GM13976 (cell line): ENCODE data around the gene MED10.

ENCODE experiments used
- DNase-seq: peaks from one replicate; pipeline ENCODE4 v3.0.0; 2012; ENCODE audit warnings: low spot score
- in situ Hi-C: fragments of 300-500 bp; cut with MboI; formaldehyde crosslinking; loops from one replicate; pipeline ENCODE4 v1.12.0; 2022; ENCODE audit warnings: low sequenced_read_pairs, mixed read lengths, inconsistent platforms; ENCODE audit not compliant: unreplicated experiment
- TF ChIP-seq, protein P1 (sequence below): IDR thresholded peaks from 2 replicates; pipeline ENCODE4 v1.5.1; 2012; ENCODE audit warnings: borderline replicate concordance, mild to moderate bottlenecking; ENCODE audit not compliant: insufficient read depth; ENCODE audit errors: extremely low read depth, missing control alignments, control extremely low read depth

MED10 gene

DNA sequence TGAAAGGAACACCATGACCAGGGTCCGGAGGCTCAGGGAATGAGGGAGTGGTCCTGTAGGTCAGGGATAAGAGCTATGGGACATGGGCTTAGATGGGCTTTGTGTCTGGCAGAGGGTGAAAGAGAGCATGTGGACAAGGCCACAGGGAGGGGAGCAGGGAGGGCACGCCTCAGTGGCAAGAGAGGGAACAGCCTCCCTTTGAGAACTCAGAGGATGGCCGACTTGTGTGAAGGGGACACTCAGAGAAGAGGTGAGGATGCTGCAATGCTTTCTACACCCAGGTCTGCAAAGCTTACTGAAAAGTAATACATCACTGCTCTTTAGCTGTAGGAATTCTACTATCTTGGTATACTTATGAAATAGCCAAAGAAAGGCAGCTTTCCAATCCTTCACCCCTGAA is 23.5 kb downstream of the MED10 start:
- no peak for DNase-seq
- in situ Hi-C loops = no loop called here
- TF ChIP-seq, protein P1, sequence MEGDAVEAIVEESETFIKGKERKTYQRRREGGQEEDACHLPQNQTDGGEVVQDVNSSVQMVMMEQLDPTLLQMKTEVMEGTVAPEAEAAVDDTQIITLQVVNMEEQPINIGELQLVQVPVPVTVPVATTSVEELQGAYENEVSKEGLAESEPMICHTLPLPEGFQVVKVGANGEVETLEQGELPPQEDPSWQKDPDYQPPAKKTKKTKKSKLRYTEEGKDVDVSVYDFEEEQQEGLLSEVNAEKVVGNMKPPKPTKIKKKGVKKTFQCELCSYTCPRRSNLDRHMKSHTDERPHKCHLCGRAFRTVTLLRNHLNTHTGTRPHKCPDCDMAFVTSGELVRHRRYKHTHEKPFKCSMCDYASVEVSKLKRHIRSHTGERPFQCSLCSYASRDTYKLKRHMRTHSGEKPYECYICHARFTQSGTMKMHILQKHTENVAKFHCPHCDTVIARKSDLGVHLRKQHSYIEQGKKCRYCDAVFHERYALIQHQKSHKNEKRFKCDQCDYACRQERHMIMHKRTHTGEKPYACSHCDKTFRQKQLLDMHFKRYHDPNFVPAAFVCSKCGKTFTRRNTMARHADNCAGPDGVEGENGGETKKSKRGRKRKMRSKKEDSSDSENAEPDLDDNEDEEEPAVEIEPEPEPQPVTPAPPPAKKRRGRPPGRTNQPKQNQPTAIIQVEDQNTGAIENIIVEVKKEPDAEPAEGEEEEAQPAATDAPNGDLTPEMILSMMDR = no peak

DNA sequence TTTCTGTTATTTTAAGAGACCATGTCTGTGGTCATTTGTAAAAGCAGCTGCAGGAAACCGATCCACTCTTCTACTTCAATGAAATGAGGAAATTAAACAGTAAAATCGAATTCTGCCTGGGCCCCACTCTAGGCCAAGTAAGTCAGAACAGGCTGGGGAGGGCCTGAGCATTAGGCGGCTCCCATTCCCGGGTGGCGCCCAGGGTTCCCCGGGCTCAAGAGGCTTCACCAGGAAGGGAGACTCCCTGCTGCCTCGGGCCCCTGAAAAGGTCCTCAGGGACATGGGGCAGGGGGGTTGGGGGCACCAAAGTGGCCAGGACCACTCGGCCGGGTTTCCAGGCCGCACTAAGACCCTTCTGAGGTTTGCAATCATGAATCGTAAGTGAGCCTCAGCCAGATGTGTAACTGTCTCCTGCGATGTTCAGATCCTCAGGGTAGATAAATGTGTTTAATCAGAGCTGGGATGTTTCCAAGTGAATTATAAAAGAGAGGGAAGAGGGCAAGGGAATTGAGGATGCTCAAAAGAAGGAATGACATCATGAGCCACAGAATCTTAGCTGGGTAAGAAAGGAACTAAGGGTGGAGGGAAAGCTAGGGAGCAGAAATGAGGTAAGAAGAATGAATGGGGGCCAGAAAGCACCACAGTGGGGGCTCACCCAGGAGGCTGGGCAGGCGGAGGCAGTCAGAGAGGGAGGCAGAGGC is 24.6 kb downstream of the MED10 start:
- in situ Hi-C loops = no loop called here
- TF ChIP-seq, protein P1 = no peak
- DNase-seq = no peak

DNA sequence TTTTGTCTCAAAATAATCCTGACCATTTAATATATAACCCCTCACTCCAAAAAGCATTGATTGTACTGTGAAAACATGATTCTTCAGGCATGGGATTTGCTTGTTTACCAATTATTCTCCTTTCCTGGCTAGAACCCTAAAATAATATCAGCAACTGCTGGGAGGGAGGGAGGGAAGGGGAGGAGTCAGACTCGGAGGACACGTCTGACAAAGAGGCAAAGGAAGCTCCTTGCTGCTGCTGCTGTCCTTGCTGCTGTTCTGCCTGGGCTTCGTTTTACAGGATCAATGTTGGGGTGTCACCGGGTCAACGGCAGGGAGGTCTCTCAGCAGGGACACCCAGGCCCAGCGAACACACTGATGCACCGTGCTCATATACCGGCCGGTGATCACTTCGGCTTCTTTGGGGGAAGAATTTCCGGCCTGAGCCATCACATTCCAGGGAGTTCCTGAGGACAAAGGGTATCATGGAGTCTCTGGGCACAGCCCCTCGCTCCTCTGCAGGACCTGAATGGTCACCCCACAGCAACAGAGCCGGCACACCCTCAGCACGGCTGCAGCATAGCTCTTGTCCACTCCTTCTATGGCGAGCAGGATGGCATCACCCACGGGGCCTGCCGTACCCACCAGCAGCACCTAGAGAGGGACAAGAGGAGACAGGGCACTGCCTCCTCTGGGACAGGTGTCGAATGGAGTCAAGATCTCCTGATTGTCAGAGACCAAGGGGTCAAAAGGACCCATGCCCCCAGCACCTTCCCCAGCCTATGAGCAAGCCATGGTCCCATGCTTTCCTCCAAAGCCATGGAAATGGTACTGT is 27.9 kb downstream of the MED10 start:
- in situ Hi-C loops = no loop called here
- DNase-seq = no peak
- TF ChIP-seq, protein P1 = no peak

- in situ Hi-C loops = no loop called here
- DNase-seq = no peak
- TF ChIP-seq, protein P1 = no peak
These were observed 29.0 kb downstream of the MED10 start for GRCh38 chr5:6349387-6349786.

DNA sequence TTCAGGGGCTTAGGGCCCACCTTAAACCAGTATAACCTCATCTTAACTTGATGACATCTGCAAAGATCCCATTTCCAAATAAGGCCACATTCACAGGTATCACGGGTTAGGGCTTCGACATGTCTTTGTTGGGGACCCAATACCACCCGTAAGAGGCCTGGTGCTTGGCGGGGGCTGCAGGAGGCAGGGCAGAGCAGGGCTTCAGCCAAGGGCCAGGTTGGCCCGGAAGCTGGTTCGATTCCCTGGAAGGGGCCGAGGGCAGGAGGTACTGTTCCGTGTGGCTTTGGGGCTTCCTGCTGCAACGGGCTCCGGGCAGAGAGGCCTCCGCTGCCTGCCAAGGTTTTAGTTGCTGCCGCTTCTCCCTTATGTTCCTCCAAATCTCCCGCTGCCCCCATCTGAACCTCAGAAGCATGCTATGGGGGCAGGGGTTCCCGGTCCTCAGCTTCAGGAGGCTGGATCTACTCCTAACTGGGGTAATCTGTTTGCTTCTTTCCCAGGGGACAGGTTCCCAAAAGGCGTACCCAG is 29.8 kb downstream of the MED10 start:
- DNase-seq = no peak
- TF ChIP-seq, protein P1 = no peak
- in situ Hi-C loops = no loop called here

- in situ Hi-C loops = no loop called here
- TF ChIP-seq, protein P1 = no peak
These were observed 30.7 kb downstream of the MED10 start for GRCh38 chr5:6347673-6348072.

More at GRCh38 chr5:6347673-6348072, 30.7 kb downstream of the MED10 start:
- no peak for DNase-seq
